HCT116 (cell line): Measurements from ENCODE around the gene RCOR1. TPM values are rescaled to one million over a fixed set of nuclear protein-coding genes. Genes with fewer than 3 reads are reported as not detected.
"Not testable (repeated sequence)": the region's sequence is repeated elsewhere in the genome, so short reads cannot be mapped to it uniquely, and the experiment has no call there.

ENCODE experiments used
- ATAC-seq: fragments of 200-7000 bp; cut with Tn5 transposase; 2 replicates; pipeline ENCODE4 v1.9.1; 2020; ENCODE audit warnings: mild to moderate bottlenecking, moderate library complexity
- BruUV-seq: library from RNA; stranded (reverse); fragments of 400-500 nt; replicated peaks from 2 replicates; lab custom pipeline; 2021; lab: Mats Ljungman, UMichigan
- CTCF ChIA-PET: fragments of 300-600 bp; sonication (Branson Sonifier 250); formaldehyde crosslinking; loops from one replicate; lab custom pipeline; 2021; ENCODE audit warnings: antibody characterized with exemption; lab: Charles Lee
- POLR2A ChIA-PET: fragments of 300-600, 350-600 bp; sonication (Branson Sonifier 250); formaldehyde crosslinking; loops from one replicate; lab custom pipeline; 2021; ENCODE audit warnings: antibody characterized with exemption; lab: Charles Lee
- RAD21 ChIA-PET, 2 experiments: fragments of 300-600 bp; sonication (Branson Sonifier 250); formaldehyde crosslinking; loops; one replicate each; lab custom pipeline; 2023; ENCODE audit warnings: low total read pairs in 2 of 2; ENCODE audit not compliant: uncharacterized antibody in 2 of 2, unreplicated experiment in 2 of 2, low non-redundant PET in 1 of 2; lab: Charles Lee
- DNase-seq: peaks from one replicate; pipeline ENCODE4 v3.0.0-alpha.2; 2010; ENCODE audit warnings: low read depth, low spot score
- H2AFZ ChIP-seq: fragments of 200-600 bp; shearing (Covaris generic), sonication (generic); 2 replicates; pipeline ENCODE4 v1.6.1; 2017; ENCODE audit warnings: low read depth, mixed run types, mixed read lengths, antibody characterized with exemption, low read length; ENCODE audit not compliant: poor library complexity, severe bottlenecking
- H3K27ac ChIP-seq: 2 replicates; pipeline ENCODE4 v1.5.1; 2012; ENCODE audit warnings: low read depth, low read length
- H3K27me3 ChIP-seq: fragments of 200-600 bp; sonication (generic); 2 replicates; pipeline ENCODE4 v1.6.1; 2016; ENCODE audit warnings: mixed run types, low read length, mixed read lengths; ENCODE audit not compliant: insufficient read depth
- H3K36me3 ChIP-seq, 2 experiments: fragments of 200-500 bp in 1 of 2; fragments of 200-600 bp in 1 of 2; sonication (Bioruptor generic) in 1 of 2; sonication (generic) in 1 of 2; 2 replicates each; pipeline versions ENCODE4 v1.5.1 to v1.6.1; 2014 to 2016; ENCODE audit warnings: low read length in 2 of 2, inconsistent platforms in 1 of 2, mixed read lengths in 1 of 2, mixed run types in 1 of 2; ENCODE audit not compliant: insufficient read depth in 2 of 2, control insufficient read depth in 1 of 2
- H3K4me1 ChIP-seq, 2 experiments: fragments of 200-600 bp in 1 of 2; sonication (generic) in 1 of 2; 2 replicates each; pipeline versions ENCODE4 v1.5.1 to v1.6.1; 2012 to 2017; ENCODE audit warnings: low read length in 2 of 2, inconsistent platforms in 1 of 2, mild to moderate bottlenecking in 1 of 2, mixed read lengths in 1 of 2, mixed run types in 1 of 2, moderate library complexity in 1 of 2; ENCODE audit not compliant: insufficient read depth in 2 of 2, control insufficient read depth in 1 of 2
- H3K4me2 ChIP-seq: fragments of 200-600 bp; sonication (generic); 2 replicates; pipeline ENCODE4 v1.6.1; 2017; ENCODE audit warnings: mixed run types, low read length, mixed read lengths
- H3K4me3 ChIP-seq, 2 experiments: fragments of 200-600 bp in 1 of 2; sonication (generic) in 1 of 2; replicated peaks in 1 of 2; 2 replicates each; pipeline ENCODE4 v1.5.1; 2011 to 2016; ENCODE audit warnings: low read length in 2 of 2, control low read depth in 1 of 2, low read depth in 1 of 2, mild to moderate bottlenecking in 1 of 2, mixed read lengths in 1 of 2, mixed run types in 1 of 2
- H3K79me2 ChIP-seq: fragments of 200-600 bp; sonication (generic); 2 replicates; pipeline ENCODE4 v1.6.1; 2017; ENCODE audit warnings: mild to moderate bottlenecking, mixed run types, low read length, moderate library complexity, mixed read lengths; ENCODE audit not compliant: insufficient read depth
- H3K9ac ChIP-seq: fragments of 200-600 bp; sonication (generic); 2 replicates; pipeline ENCODE4 v1.6.1; 2016; ENCODE audit warnings: low read length, mixed read lengths
- H3K9me2 ChIP-seq: fragments of 200-600 bp; sonication (generic), shearing (Covaris generic); 2 replicates; pipeline ENCODE4 v1.6.1; 2017; ENCODE audit warnings: mixed run types, mild to moderate bottlenecking, moderate library complexity; ENCODE audit not compliant: insufficient read depth
- H3K9me3 ChIP-seq, 2 experiments: fragments of 200-500 bp in 1 of 2; fragments of 200-600 bp in 1 of 2; sonication (Bioruptor generic) in 1 of 2; sonication (generic) in 1 of 2; 2 replicates each; pipeline ENCODE4 v1.6.1; 2014 to 2017; ENCODE audit warnings: low read length in 2 of 2, mixed read lengths in 2 of 2, inconsistent platforms in 1 of 2, low read depth in 1 of 2, mild to moderate bottlenecking in 1 of 2, mixed run types in 1 of 2, moderate library complexity in 1 of 2; ENCODE audit not compliant: control insufficient read depth in 1 of 2, insufficient read depth in 1 of 2
- H4K20me1 ChIP-seq: fragments of 200-600 bp; sonication (generic), shearing (Covaris generic); 2 replicates; pipeline ENCODE4 v1.6.1; 2017; ENCODE audit warnings: mixed run types, mild to moderate bottlenecking, moderate library complexity; ENCODE audit not compliant: insufficient read depth
- CBX3 ChIP-seq: IDR thresholded peaks from 2 replicates; pipeline ENCODE4 v1.6.1; 2012; ENCODE audit warnings: low read depth
- CEBPB ChIP-seq: IDR thresholded peaks from 2 replicates; pipeline ENCODE4 v1.6.1; 2012; ENCODE audit warnings: low read depth
- CTCF ChIP-seq, 3 experiments: fragments of 200-600 bp in 1 of 3; sonication (generic) in 1 of 3; IDR thresholded peaks in 2 of 3; conservative IDR thresholded peaks in 1 of 3; 2 replicates each; pipeline ENCODE4 v1.5.1; 2012 to 2017; ENCODE audit warnings: low read depth in 2 of 3, low read length in 2 of 3, antibody characterized with exemption in 1 of 3, borderline replicate concordance in 1 of 3, control low read depth in 1 of 3, mild to moderate bottlenecking in 1 of 3, mixed read lengths in 1 of 3, mixed run types in 1 of 3, moderate library complexity in 1 of 3; ENCODE audit not compliant: insufficient read depth in 1 of 3
- EZH2 ChIP-seq: fragments of 200-600 bp; sonication (generic); IDR thresholded peaks from 2 replicates; pipeline ENCODE4 v1.6.1; 2017; ENCODE audit warnings: antibody characterized with exemption, mixed run types
- EZH2phosphoT487 ChIP-seq: fragments of 200-600 bp; IDR thresholded peaks from 2 replicates; pipeline ENCODE4 v1.6.1; 2018; ENCODE audit warnings: antibody characterized with exemption, borderline replicate concordance
- FOSL1 ChIP-seq: IDR thresholded peaks from 2 replicates; pipeline ENCODE4 v1.6.1; 2012; ENCODE audit warnings: low read depth
- JUND ChIP-seq: IDR thresholded peaks from 2 replicates; pipeline ENCODE4 v1.6.1; 2012
- POLR2AphosphoS5 ChIP-seq: IDR thresholded peaks from 2 replicates; pipeline ENCODE4 v1.6.1; 2011; ENCODE audit warnings: mild to moderate bottlenecking, low read depth, low read length, moderate library complexity
- REST ChIP-seq: IDR thresholded peaks from 2 replicates; pipeline ENCODE4 v1.6.1; 2012; ENCODE audit warnings: low read depth
- SIN3A ChIP-seq: IDR thresholded peaks from 2 replicates; pipeline ENCODE4 v1.6.1; 2012; ENCODE audit warnings: low read depth
- TCF7L2 ChIP-seq: IDR thresholded peaks from 2 replicates; pipeline ENCODE4 v1.7.0; 2011; ENCODE audit warnings: borderline replicate concordance, inconsistent platforms; ENCODE audit not compliant: insufficient read depth, insufficient read length; ENCODE audit errors: extremely low read depth
- YY1 ChIP-seq: IDR thresholded peaks from 2 replicates; pipeline ENCODE4 v1.6.1; 2011; ENCODE audit warnings: low read length, low read depth, moderate library complexity, mild to moderate bottlenecking; ENCODE audit not compliant: insufficient replicate concordance; ENCODE audit errors: extremely low read depth
- ZFX ChIP-seq: fragments of 450-650 bp; IDR thresholded peaks from 2 replicates; pipeline ENCODE4 v1.6.1; 2017
- ZNF274 ChIP-seq: fragments of 200-500 bp; sonication (Bioruptor generic); IDR thresholded peaks from 2 replicates; pipeline ENCODE4 v1.6.1; 2014; ENCODE audit warnings: mild to moderate bottlenecking, low read depth, low read length, inconsistent platforms
- intact Hi-C: fragments of 100-400 bp; cut with micrococcal nuclease; formaldehyde crosslinking; loops from 2 replicates; pipeline ENCODE4 v1.10.0; 2022
- total RNA-seq: library from RNA; stranded (reverse); gene quantifications from one replicate; pipeline ENCODE4 v1.2.1, GENCODE V29; 2021; ENCODE audit not compliant: unreplicated experiment

RCOR1 gene
- total RNA-seq, 1 experiment from 2014 or later: 30.7 TPM

- no peaks in the 10 kb centered on the region for H3K27me3 ChIP-seq
- no peaks in the 10 kb centered on the region for H3K36me3 ChIP-seq
- H3K27ac ChIP-seq: no peak overlapping the region
- no peaks in the 10 kb centered on the region for H3K9me2 ChIP-seq
- ChIA-PET RAD21 (no interaction called here), CTCF (interaction anchor here (1.6 kb wide), 1 partner anchor 70 kb away, joined by 5 read pairs; no protein-coding TSS in a partner anchor)
- intact Hi-C loops: no loop called here
- no peak overlapping the region for H3K4me2 ChIP-seq
- no peaks in the 10 kb centered on the region for H4K20me1 ChIP-seq
- no peak overlapping the region for H3K9ac ChIP-seq
- no peak overlapping the region for H2AFZ ChIP-seq
- ATAC-seq (no peak), DNase-seq (no peak)
- H3K4me1 ChIP-seq: no peaks in the 10 kb centered on the region
- no TSS peak for BruUV-seq
- TF ChIP-seq EZH2 (no peak), SIN3A (no peak), TCF7L2 (no peak), CBX3 (no peak), CEBPB (no peak), YY1 (no peak), POLR2AphosphoS5 (no peak), CTCF (IDR thresholded peaks at IDR 0.05 in 2 of 3, conservative IDR thresholded peaks at IDR 0.05 in 1 of 3; ENCODE audit: borderline replicate concordance in 1 of 3, insufficient read depth in 1 of 3, low read depth in 2 of 3, low read length in 2 of 3) (no peak), FOSL1 (no peak), ZFX (no peak), REST (no peak), ZNF274 (no peak), EZH2phosphoT487 (no peak), JUND (no peak)
- TF ChIP-seq, all 23 proteins: peak for 0
- POLR2A ChIA-PET: no interaction called here
- H3K79me2 ChIP-seq: no peaks in the 10 kb centered on the region
- no peak overlapping the region for H3K4me3 ChIP-seq
- no peaks in the 10 kb centered on the region for H3K9me3 ChIP-seq
Measured at GRCh38 chr14:102764220-102764671, 171.8 kb downstream of the RCOR1 start.

- RAD21 ChIA-PET, H3K9ac ChIP-seq, H3K4me2 ChIP-seq, H3K79me2 ChIP-seq, H3K27me3 ChIP-seq, H2AFZ ChIP-seq, POLR2A ChIA-PET, ATAC-seq, H3K36me3 ChIP-seq, H3K9me2 ChIP-seq, H3K27ac ChIP-seq, H3K9me3 ChIP-seq, intact Hi-C loops, H3K4me1 ChIP-seq, DNase-seq, H3K4me3 ChIP-seq, BruUV-seq, H4K20me1 ChIP-seq: not testable (repeated sequence)
- CTCF ChIA-PET: interaction anchor here (1.6 kb wide), 1 partner anchor 71 kb away, joined by 5 read pairs; no protein-coding TSS in a partner anchor
Measured at GRCh38 chr14:102765770-102766169, 173.3 kb downstream of the RCOR1 start.
